HepG2 (cell line): ENCODE measurements around the gene FUZ. TPM values are rescaled to one million over a fixed set of nuclear protein-coding genes. Genes with fewer than 3 reads are reported as not detected.
A peak's percentile ranks its signal among the peaks of the same experiment; 100 is the strongest.

Experiments used
- ATAC-seq: fragments of 200-7000 bp; cut with Tn5 transposase; 3 replicates; pipeline ENCODE4 v1.9.1; 2020; ENCODE audit warnings: mild to moderate bottlenecking, moderate library complexity
- BruUV-seq: library from RNA; stranded (reverse); fragments of 400-500 nt; replicated peaks from 2 replicates; lab custom pipeline; 2021; lab: Mats Ljungman, UMichigan
- CTCF ChIA-PET: fragments of 300-600 bp; formaldehyde crosslinking; extraction: SDS; loops from one replicate; lab custom pipeline; 2021; ENCODE audit warnings: low total read pairs, inconsistent platforms, low intra/inter-chr PET ratio; lab: Yijun Ruan, JAX
- POLR2A ChIA-PET: fragments of 350-600 bp; sonication (Branson Sonifier 250); formaldehyde crosslinking; loops from one replicate; lab custom pipeline; 2020; ENCODE audit warnings: antibody characterized with exemption, inconsistent platforms; lab: Yijun Ruan, JAX
- DNase-seq: peaks from one replicate; pipeline ENCODE4 v3.0.0-alpha.2; 2015; ENCODE audit warnings: low spot score
- FAIRE-seq: peaks from 3 replicates; lab custom pipeline; 2011; peaks lifted over from hg19 to GRCh38; lab: Jason Lieb, UNC
- H2AFZ ChIP-seq: one replicate; pipeline ENCODE4 v1.6.1; 2011; ENCODE audit warnings: low read length, inconsistent platforms
- H3K27ac ChIP-seq: fragments of 300-600 bp; 3 replicates; pipeline ENCODE4 v1.8.0; 2011; ENCODE audit warnings: mixed run types, mild to moderate bottlenecking, mixed read lengths, low read length, inconsistent platforms; ENCODE audit not compliant: insufficient read depth; ENCODE audit errors: extremely low read length
- H3K27me3 ChIP-seq, 2 experiments: fragments of 200-600 bp in 1 of 2; 2 replicates in 1 of 2; 3 replicates in 1 of 2; pipeline versions ENCODE4 v1.6.0 to v1.8.0; 2011; ENCODE audit warnings: low read length in 2 of 2, mild to moderate bottlenecking in 2 of 2, moderate library complexity in 2 of 2, inconsistent platforms in 1 of 2; ENCODE audit not compliant: insufficient read depth in 2 of 2, control insufficient read depth in 1 of 2
- H3K36me3 ChIP-seq, 2 experiments: fragments of 200-600 bp in 1 of 2; replicated peaks in 1 of 2; 2 replicates in 1 of 2; 3 replicates in 1 of 2; pipeline versions ENCODE4 v1.5.1 to v1.8.0; 2011; ENCODE audit warnings: low read length in 2 of 2, inconsistent platforms in 1 of 2; ENCODE audit not compliant: insufficient read depth in 2 of 2, control insufficient read depth in 1 of 2
- H3K4me1 ChIP-seq: 2 replicates; pipeline ENCODE4 v1.5.1; 2012; ENCODE audit warnings: low read length, inconsistent platforms; ENCODE audit not compliant: insufficient read depth
- H3K4me2 ChIP-seq: 2 replicates; pipeline ENCODE4 v1.6.0; 2011; ENCODE audit warnings: low read depth, low read length, inconsistent platforms
- H3K4me3 ChIP-seq, 3 experiments: fragments of 200-600 bp in 1 of 3; sonication (generic), shearing (Covaris generic) in 1 of 3; replicated peaks in 1 of 3; 2 replicates each; pipeline ENCODE4 v1.5.1; 2011 to 2016; ENCODE audit warnings: low read length in 3 of 3, inconsistent platforms in 2 of 3, low read depth in 2 of 3, mild to moderate bottlenecking in 2 of 3, control low read depth in 1 of 3, mixed read lengths in 1 of 3; ENCODE audit not compliant: insufficient read depth in 1 of 3
- H3K79me2 ChIP-seq: one replicate; pipeline ENCODE4 v1.6.1; 2011; ENCODE audit warnings: low read length, inconsistent platforms; ENCODE audit not compliant: insufficient read depth
- H3K9ac ChIP-seq: 2 replicates; pipeline ENCODE4 v1.6.0; 2011; ENCODE audit warnings: mild to moderate bottlenecking, low read depth, low read length, inconsistent platforms; ENCODE audit not compliant: insufficient read depth
- H3K9me3 ChIP-seq: 2 replicates; pipeline ENCODE4 v1.5.1; 2012; ENCODE audit warnings: mild to moderate bottlenecking, low read length
- H4K20me1 ChIP-seq: 2 replicates; pipeline ENCODE4 v1.6.0; 2011; ENCODE audit warnings: inconsistent platforms, mild to moderate bottlenecking, low read length, moderate library complexity; ENCODE audit not compliant: insufficient read depth
- ATF2 ChIP-seq: sonication (generic); formaldehyde crosslinking; IDR thresholded peaks from 2 replicates; pipeline ENCODE4 v1.4.0; 2020; ENCODE audit warnings: missing genetic modification reagents
- ATF5 ChIP-seq: sonication (generic); formaldehyde crosslinking; IDR thresholded peaks from 2 replicates; pipeline ENCODE4 v1.4.0; 2020; ENCODE audit warnings: mild to moderate bottlenecking, low read depth, missing genetic modification reagents
- BRCA1 ChIP-seq: sonication (generic); formaldehyde crosslinking; IDR thresholded peaks from 2 replicates; pipeline ENCODE4 v1.4.0; 2020; ENCODE audit warnings: missing genetic modification reagents
- DNMT1 ChIP-seq: sonication (generic); formaldehyde crosslinking; IDR thresholded peaks from 2 replicates; pipeline ENCODE4 v1.5.1; 2020; ENCODE audit warnings: mild to moderate bottlenecking, missing genetic modification reagents
- KDM6A ChIP-seq: IDR thresholded peaks from 2 replicates; pipeline ENCODE4 v1.6.1; 2016; ENCODE audit warnings: low read depth
- KLF13 ChIP-seq: sonication (generic); formaldehyde crosslinking; IDR thresholded peaks from 2 replicates; pipeline ENCODE4 v1.4.0; 2020; ENCODE audit warnings: mild to moderate bottlenecking, missing genetic modification reagents
- MTF1 ChIP-seq: sonication (generic); formaldehyde crosslinking; IDR thresholded peaks from 2 replicates; pipeline ENCODE4 v1.5.0; 2020; ENCODE audit warnings: missing genetic modification reagents
- NBN ChIP-seq: fragments of 450-650 bp; conservative IDR thresholded peaks from 2 replicates; pipeline ENCODE4 v1.6.1; 2017
- PAX8 ChIP-seq: sonication (generic); formaldehyde crosslinking; IDR thresholded peaks from 2 replicates; pipeline ENCODE4 v1.8.0; 2022; ENCODE audit warnings: mild to moderate bottlenecking, missing genetic modification reagents, borderline replicate concordance
- SOX6 ChIP-seq, 2 experiments: fragments of 450-650 bp in 1 of 2; sonication (generic) in 1 of 2; formaldehyde crosslinking in 1 of 2; IDR thresholded peaks; 2 replicates each; pipeline versions ENCODE4 v1.4.0 to v1.6.1; 2017 to 2020; ENCODE audit warnings: antibody characterized with exemption in 1 of 2, mild to moderate bottlenecking in 1 of 2, missing genetic modification reagents in 1 of 2
- TAF15 ChIP-seq: fragments of 200-400 bp; formaldehyde crosslinking; IDR thresholded peaks from one replicate; pipeline ENCODE4 v1.6.1; 2018; ENCODE audit warnings: mild to moderate bottlenecking, low read depth, low read length; ENCODE audit not compliant: poor library complexity, severe bottlenecking
- TSC22D2 ChIP-seq: sonication (generic); formaldehyde crosslinking; IDR thresholded peaks from 2 replicates; pipeline ENCODE4 v1.5.1; 2020; ENCODE audit warnings: missing genetic modification reagents, mild to moderate bottlenecking, borderline replicate concordance
- ZBTB2 ChIP-seq: sonication (generic); formaldehyde crosslinking; IDR thresholded peaks from 2 replicates; pipeline ENCODE4 v1.8.0; 2022; ENCODE audit warnings: low read depth, missing genetic modification reagents
- ZBTB4 ChIP-seq: sonication (generic); formaldehyde crosslinking; IDR thresholded peaks from 2 replicates; pipeline ENCODE4 v1.4.0; 2020; ENCODE audit warnings: missing genetic modification reagents, mild to moderate bottlenecking, borderline replicate concordance
- ZNF143 ChIP-seq: sonication (generic); formaldehyde crosslinking; IDR thresholded peaks from 2 replicates; pipeline ENCODE4 v1.4.0; 2020; ENCODE audit warnings: missing genetic modification reagents
- ZNF441 ChIP-seq: sonication (generic); formaldehyde crosslinking; IDR thresholded peaks from 2 replicates; pipeline ENCODE4 v1.7.0; 2021; ENCODE audit warnings: missing genetic modification reagents, borderline replicate concordance
- ZNF460 ChIP-seq: sonication (generic); formaldehyde crosslinking; IDR thresholded peaks from 2 replicates; pipeline ENCODE4 v1.5.1; 2020; ENCODE audit warnings: missing genetic modification reagents, mild to moderate bottlenecking, borderline replicate concordance
- WGBS: methylation state at CpG from one replicate; pipeline ENCODE4 v1.1.6; 2017; ENCODE audit warnings: low lambda C conversion rate; 5-methylcytosine and 5-hydroxymethylcytosine counted together
- in situ Hi-C: cut with HindIII; loops from 2 replicates; pipeline ENCODE4 v1.10.0; 2017; ENCODE audit warnings: low pct_unique_long_range_greater_than_20kb; ENCODE audit not compliant: extremely low pct_ligation_motif_present
- intact Hi-C: fragments of 100-400 bp; cut with micrococcal nuclease; formaldehyde crosslinking; loops from one replicate; pipeline ENCODE4 v1.10.0; 2022; ENCODE audit not compliant: unreplicated experiment
- polyA plus RNA-seq, 8 experiments: library from polyadenylated mRNA; depleted of rRNA in 3 of 8; stranded (reverse) in 7 of 8; unstranded in 1 of 8; fragments of >200 nt; fragmentation: Illumina TruSeq in 4 of 8; extraction: Trizol in 4 of 8; gene quantifications; 2 replicates each; pipeline versions ENCODE4 v1.2.1 to v1.2.3, GENCODE V29; 2011 to 2016; ENCODE audit warnings: low read depth in 4 of 8, missing spikeins in 1 of 8, mixed read lengths in 1 of 8; ENCODE audit not compliant: insufficient read depth in 1 of 8
- total RNA-seq, 5 experiments: library from RNA; depleted of rRNA; stranded (reverse); fragments of >200 nt; fragmentation: Illumina TruSeq; extraction: Trizol; gene quantifications; 2 replicates each; pipeline ENCODE4 v1.2.3, GENCODE V29; 2016; ENCODE audit warnings: low read depth in 1 of 5

FUZ gene
- total and polyA plus RNA-seq, 2 of the 13 experiments (the other 11 are each of a cell fraction or from before 2014, with no cell fraction given): 0.08 TPM; not detected in 1

DNA sequence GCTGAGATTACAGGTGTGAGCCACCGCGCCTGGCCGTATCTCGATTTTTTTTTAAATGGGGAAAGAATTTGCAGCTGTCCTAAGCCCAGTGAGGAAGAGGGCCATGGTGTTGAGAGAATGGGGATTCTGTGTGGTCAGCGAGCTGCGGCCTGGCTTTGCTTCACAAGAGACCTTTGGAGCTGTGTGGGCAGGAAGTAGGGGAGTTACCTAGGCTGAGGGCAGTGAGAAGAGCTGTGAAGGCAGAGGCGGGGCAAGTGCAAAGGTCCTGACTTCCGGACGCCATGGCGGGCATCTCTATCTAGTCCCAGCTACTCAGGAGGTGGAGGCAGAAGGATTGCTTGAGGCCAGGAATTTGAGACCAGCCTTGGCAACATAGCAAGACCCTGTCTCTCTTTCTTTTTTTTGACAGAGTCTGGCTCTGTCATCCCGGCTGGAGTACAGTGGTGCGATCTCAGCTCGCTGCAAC is 41.4 kb downstream of the FUZ start (continued):
- TF ChIP-seq PAX8 (CRISPR knock-in tag): no peak
- TF ChIP-seq ZNF143: 0 out of 2 replicates have a peak, but pooled peaks have one; percentile 16
- no peak for TF ChIP-seq KDM6A (CRISPR knock-in tag)
- no peak for TF ChIP-seq KLF13 (CRISPR knock-in tag)
- TF ChIP-seq BRCA1 (CRISPR knock-in tag): no peak
- no peak for TF ChIP-seq DNMT1
- TF ChIP-seq ZNF441 (CRISPR knock-in tag): peak; percentile 81

DNA sequence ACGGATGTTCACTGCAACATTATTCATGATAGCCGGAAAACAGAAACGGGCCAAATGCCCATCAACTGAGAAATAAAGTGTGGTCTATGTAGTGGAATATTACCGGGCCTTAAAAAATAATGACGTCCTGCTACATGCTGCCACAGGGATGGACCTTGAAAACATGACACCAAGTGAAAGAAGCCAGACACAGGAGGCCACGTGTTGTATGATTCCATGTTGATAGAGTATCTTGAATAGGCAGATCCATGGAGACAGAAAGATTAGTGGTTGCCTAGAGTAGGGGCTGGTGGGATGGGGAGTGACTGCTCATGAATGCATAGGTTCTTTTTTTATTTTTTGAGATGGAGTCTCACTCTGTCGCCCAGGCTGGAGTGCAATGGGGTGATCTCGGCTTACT is 42.6 kb downstream of the FUZ start:
- no peak for ATAC-seq
- Histone ChIP-seq H3K4me1 (peaks cover 54% of the 10 kb centered on the region), H3K27ac (peak overlapping the region; percentile 85), H3K27me3 (no peaks in the 10 kb centered on the region; a peak in 1 of 5 replicates), H3K9me3 (no peaks in the 10 kb centered on the region), H4K20me1 (no peaks in the 10 kb centered on the region), H3K79me2 (peaks cover 20% of the 10 kb centered on the region), H2AFZ (no peak overlapping the region), H3K4me2 (no peak overlapping the region), H3K9ac (no peak overlapping the region), H3K36me3 (no peaks in the 10 kb centered on the region), H3K4me3 (no peak overlapping the region)
- WGBS: 97% methylated on average over 8 of the region's 8 CpGs
- DNase-seq: no peak
- CTCF ChIA-PET: no interaction called here
- no TSS peak for BruUV-seq
- intact Hi-C loops (no loop called here), in situ Hi-C loops (no loop called here)
- FAIRE-seq: no peak
- POLR2A ChIA-PET: interaction anchor here (1.2 to 1.8 kb wide), 2 partner anchors 80 to 1379 kb away, joined by 6 to 7 read pairs; partner anchors contain the start of genes KDELR1 and PTOV1
- TF ChIP-seq SOX6 (IDR thresholded peaks at IDR 0.05): no peak
- no peak for TF ChIP-seq SOX6 (CRISPR knock-in tag; IDR thresholded peaks at IDR 0.05)
- no peak for TF ChIP-seq ATF5
- no peak for TF ChIP-seq MTF1 (CRISPR knock-in tag)
- no peak for TF ChIP-seq ZBTB2
- TF ChIP-seq TSC22D2 (CRISPR knock-in tag): no peak
- no peak for TF ChIP-seq ZNF460 (CRISPR knock-in tag)
- TF ChIP-seq ATF2 (CRISPR knock-in tag): no peak
- TF ChIP-seq ZBTB4 (CRISPR knock-in tag): no peak
- TF ChIP-seq NBN: no peak
- no peak for TF ChIP-seq TAF15
